Stimulated activated CD8-positive, alpha-beta memory T cell treated with anti-CD3 and anti-CD28 coated beads, Interleukin-15, amount 100 ng/mL, for 1 hour (primary cell): ENCODE measurements around the gene CDC27.
"Not testable (repeated sequence)": the region's sequence is repeated elsewhere in the genome, so short reads cannot be mapped to it uniquely, and the experiment has no call there.

ENCODE experiments used
- DNase-seq: peaks from one replicate; pipeline ENCODE4 v3.0.0-alpha.2; 2020; ENCODE audit warnings: low read depth

The CDC27 gene

DNA sequence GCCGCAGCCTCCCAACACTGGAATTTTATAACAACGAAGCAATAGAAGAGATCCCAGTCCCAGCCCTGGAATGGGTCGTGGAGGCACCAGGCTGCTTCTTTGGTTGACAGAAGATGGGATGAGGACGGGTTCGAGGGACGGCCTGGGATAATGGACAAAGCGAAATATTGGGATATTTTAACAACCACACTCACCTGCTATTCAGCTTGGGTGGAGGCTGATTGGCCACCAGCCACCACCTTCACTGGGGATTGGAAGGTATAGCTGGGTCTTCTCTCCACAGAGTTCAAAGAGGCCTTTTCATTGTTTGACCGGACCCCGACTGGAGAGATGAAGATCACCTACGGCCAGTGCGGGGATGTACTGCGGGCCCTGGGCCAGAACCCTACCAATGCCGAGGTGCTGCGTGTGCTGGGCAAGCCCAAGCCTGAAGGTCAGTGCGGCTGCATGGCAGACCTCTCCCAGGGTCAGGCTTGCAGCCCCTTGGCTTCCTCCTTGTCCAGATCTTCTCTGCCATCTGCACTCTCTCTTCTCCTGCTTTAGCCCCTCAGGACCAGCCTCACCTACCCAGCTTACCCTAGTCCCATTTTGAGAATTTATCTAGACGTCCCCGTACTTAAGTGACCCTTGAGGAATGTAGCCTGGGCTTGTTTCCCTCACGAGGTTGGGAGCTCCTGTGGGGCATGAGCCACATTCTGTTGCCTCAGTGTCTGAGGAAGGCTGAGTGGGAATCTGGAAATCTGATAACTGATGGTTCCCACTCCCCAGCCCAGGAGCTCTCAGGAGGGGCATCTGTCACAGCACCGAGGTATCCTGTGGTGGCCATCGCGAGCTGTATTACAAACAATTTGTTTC is 30.8 kb upstream of the CDC27 start:
- no peak for DNase-seq

GRCh38 chr17:47218896-47219430 is 29.9 kb upstream of the CDC27 start:
- no peak for DNase-seq

DNA sequence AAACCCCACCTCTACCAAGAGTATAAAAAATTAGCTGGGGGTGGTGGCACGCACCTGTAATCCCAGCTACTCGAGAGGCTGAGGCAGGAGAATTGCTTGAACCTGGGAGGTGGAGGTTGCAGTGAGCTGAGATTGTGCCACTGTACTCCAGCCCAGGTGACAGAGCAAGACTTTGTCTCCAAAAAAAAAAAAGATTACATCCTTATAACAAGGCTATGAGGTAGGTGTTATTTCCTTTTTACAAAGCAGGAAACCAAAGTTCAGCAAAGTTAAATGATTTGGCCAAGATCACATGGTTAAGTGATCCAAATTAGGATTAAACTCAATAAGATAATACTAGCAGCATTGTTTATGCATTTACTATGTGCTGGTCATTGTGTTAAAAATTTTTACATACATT is 28.2 kb upstream of the CDC27 start:
- not testable (repeated sequence) for DNase-seq

GRCh38 chr17:47216821-47217220 is 27.7 kb upstream of the CDC27 start:
- not testable (repeated sequence) for DNase-seq

GRCh38 chr17:47214931-47215330 is 25.8 kb upstream of the CDC27 start:
- DNase-seq, result no peak

GRCh38 chr17:47213540-47213939 is 24.4 kb upstream of the CDC27 start:
- no peak for DNase-seq

DNA sequence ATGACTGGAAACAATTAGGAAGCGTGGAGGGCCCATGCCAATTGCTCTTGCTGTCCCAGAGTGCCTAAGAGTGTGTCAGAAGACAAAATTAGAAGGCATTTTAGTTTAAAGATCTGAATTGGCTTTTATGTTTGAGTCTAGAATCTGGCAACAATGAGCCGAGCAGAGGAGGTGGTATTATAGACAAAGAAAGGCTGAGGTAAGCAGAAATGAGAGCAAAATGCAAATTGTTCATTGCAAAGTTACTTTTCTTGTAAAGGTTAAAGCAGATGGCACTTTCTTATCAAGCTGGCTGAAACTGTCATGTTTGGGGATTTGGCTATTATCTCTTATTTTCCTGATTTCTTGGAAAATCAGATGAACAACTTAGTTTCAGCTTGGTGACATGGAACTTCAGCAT is 23.4 kb upstream of the CDC27 start:
- DNase-seq, result no peak

GRCh38 chr17:47210779-47211178 is 21.7 kb upstream of the CDC27 start:
- no peak for DNase-seq

DNA sequence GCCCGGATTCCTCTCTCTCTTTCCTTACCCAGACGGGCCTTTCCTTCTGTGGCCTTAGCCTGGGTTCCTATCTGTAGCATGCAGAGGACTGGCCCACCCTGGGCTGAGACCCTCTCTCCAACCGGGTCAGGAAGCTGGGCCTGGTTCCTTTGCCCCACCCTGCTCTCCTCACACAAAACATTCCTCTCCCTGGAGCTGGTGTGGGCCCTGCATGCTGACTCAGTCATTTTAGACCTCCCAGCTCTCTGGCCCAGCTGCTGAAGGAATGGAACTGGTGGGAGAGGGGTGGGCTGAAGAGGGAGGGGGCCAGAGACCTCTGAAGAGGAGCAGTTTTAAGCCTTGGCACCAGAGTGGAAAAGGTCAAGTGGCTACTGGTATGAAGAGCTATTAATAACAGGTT is 21.0 kb upstream of the CDC27 start:
- no peak for DNase-seq

DNA sequence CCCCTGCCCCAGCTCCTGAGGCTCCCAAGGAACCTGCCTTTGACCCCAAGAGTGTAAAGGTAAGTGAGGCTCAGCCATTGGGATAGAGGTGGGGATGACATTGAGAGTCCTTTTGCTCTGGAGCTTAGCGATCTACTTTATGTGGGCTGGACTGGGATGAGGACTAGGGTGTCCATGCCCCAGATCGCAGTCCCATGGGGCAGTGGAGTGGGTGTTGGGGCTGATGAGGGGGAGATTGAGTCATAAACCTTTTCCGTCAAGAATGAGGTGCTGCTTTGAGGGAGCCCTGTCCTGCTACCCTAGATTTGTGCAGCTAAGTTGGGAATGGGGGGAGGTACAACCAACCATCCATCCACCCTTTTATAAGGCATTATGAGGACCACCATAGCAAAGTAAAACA is 20.4 kb upstream of the CDC27 start:
- DNase-seq, result no peak

DNA sequence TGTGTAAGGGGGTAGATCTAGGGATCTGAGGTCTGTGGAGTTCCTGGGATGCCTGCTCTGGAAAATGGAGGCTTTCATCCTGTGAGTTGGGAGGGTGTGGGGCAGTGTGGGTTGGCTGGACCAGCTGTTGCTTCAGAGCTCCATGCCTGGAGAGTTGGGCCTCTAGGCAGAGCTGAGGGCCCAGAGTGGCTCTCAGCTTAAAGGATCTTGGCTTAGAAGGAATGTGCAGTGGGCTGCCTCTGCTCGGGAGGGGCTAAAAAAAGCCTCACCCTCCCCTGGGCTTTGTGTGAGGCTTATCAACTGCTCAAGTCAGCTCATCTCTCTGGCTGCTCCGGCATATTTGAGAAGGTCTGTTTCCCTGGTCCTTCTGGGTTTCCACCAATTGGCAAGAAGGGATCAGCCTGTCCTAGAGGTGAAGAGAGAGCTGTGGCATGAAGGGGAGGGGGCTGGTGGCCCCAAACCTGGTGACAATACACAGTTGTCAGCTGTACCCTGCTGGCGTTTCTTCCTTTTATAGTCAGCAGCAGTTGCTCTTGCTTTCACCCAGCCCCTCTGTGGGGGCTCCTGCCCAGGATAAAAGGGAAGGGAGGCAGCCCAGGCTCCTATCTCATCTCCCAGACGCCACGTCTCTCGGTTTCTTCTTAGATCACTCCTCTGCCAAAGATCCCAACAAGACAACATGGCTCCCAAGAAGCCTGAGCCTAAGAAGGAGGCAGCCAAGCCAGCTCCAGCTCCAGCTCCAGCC is 19.8 kb upstream of the CDC27 start, which contains the start of gene MYL4:
TSS of gene MYL4 (plus strand) at position 605 of the 745 bp plus-strand sequence. CDS start at position 680, 75 bp downstream.
- no peak for DNase-seq

DNA sequence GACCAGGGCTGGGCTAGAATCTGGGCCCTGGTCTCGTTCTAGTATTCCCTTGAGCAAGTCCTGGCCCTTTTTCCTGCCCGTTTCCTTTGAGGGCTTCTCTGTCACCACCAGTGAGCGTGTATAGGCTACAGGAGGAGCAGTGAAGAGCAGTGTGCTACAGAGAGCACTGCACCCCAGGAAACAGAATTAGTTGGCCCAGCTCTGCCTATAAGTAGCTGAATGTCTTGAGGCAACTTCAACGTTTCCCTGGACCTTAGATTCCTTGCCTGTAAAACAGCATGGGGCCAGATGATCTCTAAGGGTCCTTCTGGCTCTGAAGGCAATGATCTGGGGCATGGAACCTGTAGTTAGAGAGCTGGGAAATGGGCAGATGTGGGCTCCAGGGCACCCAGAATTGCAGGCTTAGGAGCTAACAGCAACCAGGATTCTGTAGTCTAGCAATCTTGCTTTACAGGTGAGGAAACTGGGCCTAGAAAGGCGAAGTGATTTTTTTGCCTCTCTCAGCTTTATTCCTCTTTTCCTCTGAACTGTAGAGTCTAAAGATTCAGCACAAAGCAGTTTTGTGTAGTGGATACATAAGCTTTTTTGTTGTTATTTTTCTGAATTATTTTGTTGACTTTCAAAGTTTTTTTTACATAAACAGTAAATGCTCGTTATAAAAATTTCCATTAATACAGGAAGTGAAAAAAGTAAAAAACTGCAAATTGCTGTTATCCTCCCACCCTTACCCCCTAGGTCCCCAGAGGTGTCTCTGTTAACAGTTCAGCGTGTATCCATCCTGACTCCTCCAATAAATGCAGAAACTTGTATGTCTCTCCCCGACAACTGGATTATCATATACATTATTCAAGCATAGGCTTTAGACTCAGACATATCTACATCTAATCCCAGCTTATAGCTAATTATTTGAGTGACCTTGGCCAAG is 18.3 kb upstream of the CDC27 start:
- DNase-seq, result no peak

GRCh38 chr17:47205419-47205963 is 16.4 kb upstream of the CDC27 start:
- peak; percentile 15 for DNase-seq

- no peak for DNase-seq
These were observed 15.8 kb upstream of the CDC27 start for GRCh38 chr17:47204722-47205418.

GRCh38 chr17:47203984-47204721 is 15.1 kb upstream of the CDC27 start:
- peak; percentile 27 for DNase-seq

- no peak for DNase-seq
These were observed 12.1 kb upstream of the CDC27 start for GRCh38 chr17:47201166-47201565.

DNA sequence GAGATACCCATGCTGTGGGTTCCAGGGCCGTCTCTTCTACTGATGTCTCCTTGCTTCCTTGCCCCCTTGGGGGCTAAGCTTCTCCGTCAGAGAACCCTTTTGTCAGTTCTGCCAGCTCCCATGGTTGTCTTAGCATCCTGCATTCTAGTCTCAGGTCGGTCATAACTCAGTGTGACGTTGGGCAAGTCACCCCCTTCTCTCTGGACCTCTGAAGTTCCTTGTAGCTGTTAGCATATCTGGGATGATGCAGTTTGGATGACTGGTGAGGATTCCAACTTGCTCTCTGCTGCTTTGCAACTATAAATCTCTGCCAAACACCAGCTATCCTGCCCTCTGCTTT is 11.2 kb upstream of the CDC27 start:
- no peak for DNase-seq

GRCh38 chr17:47199627-47200324 is 10.7 kb upstream of the CDC27 start:
- DNase-seq, result no peak

DNA sequence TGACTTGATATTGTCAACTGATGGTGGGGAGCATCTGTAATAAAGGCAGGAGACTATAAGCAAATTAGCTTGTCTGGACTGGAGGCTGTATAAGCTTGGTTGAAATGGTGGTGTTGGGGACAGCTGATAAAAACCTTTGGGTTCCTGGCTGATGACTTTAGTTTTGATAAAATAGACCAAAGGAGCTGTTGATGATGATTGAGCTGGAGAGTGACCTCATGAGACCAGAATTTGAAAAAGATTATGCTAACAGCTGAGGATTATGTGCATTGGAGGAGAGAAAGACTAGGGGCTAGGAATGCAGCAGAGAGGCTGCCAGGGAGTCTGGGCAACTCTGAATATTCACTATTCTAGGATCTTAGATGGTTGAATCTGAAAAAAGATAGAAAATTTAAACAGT is 8.7 kb upstream of the CDC27 start:
- no peak for DNase-seq
